A673 (cell line): ENCODE data around the gene ERP44. TPM values are rescaled to one million over a fixed set of nuclear protein-coding genes. Genes with fewer than 3 reads are reported as not detected.

Source experiments
- BruUV-seq: library from RNA; stranded (reverse); fragments of 400-500 nt; replicated peaks from 2 replicates; lab custom pipeline; 2021; lab: Mats Ljungman, UMichigan
- CTCF ChIA-PET: fragments of 300-600 bp; sonication (Branson Sonifier 250); formaldehyde crosslinking; loops from one replicate; lab custom pipeline; 2022; ENCODE audit warnings: antibody characterized with exemption; lab: Charles Lee
- POLR2A ChIA-PET: fragments of 300-600 bp; sonication (Branson Sonifier 250); formaldehyde crosslinking; loops from one replicate; lab custom pipeline; 2022; ENCODE audit warnings: antibody characterized with exemption; ENCODE audit not compliant: low non-redundant PET; lab: Charles Lee
- DNase-seq: peaks from one replicate; pipeline ENCODE4 v3.0.0-alpha.2; 2015; ENCODE audit warnings: low spot score
- H3K27ac ChIP-seq: fragments of 200-600 bp; sonication (generic); 2 replicates; pipeline ENCODE4 v1.5.1; 2016; ENCODE audit warnings: mixed run types, low read depth, mild to moderate bottlenecking, mixed read lengths, antibody characterized with exemption, low read length; ENCODE audit not compliant: poor library complexity, severe bottlenecking
- H3K27me3 ChIP-seq: fragments of 200-600 bp; sonication (generic); replicated peaks from 2 replicates; pipeline ENCODE4 v1.6.1; 2017; ENCODE audit warnings: mixed run types, low read depth, mild to moderate bottlenecking, mixed read lengths, antibody characterized with exemption, low read length; ENCODE audit not compliant: insufficient read depth, poor library complexity
- H3K36me3 ChIP-seq: fragments of 200-600 bp; sonication (generic); 2 replicates; pipeline ENCODE4 v1.6.1; 2016; ENCODE audit warnings: mixed run types, mild to moderate bottlenecking, mixed read lengths, antibody characterized with exemption, low read length; ENCODE audit not compliant: insufficient read depth, poor library complexity, severe bottlenecking
- H3K4me1 ChIP-seq: fragments of 200-600 bp; sonication (generic); 2 replicates; pipeline ENCODE4 v1.6.1; 2017; ENCODE audit warnings: mixed run types, mild to moderate bottlenecking, mixed read lengths, antibody characterized with exemption, low read length; ENCODE audit not compliant: insufficient read depth, poor library complexity, severe bottlenecking
- H3K4me3 ChIP-seq: fragments of 200-600 bp; sonication (generic); 2 replicates; pipeline ENCODE4 v1.5.1; 2016; ENCODE audit warnings: low read depth, mixed run types, mild to moderate bottlenecking, mixed read lengths, low read length; ENCODE audit not compliant: poor library complexity, severe bottlenecking
- H3K9me3 ChIP-seq: fragments of 200-600 bp; sonication (generic); 2 replicates; pipeline ENCODE4 v1.6.1; 2016; ENCODE audit warnings: mixed run types, low read depth, mild to moderate bottlenecking, mixed read lengths, antibody characterized with exemption, low read length; ENCODE audit not compliant: poor library complexity, severe bottlenecking
- EZH2 ChIP-seq: fragments of 200-600 bp; sonication (generic); IDR thresholded peaks from 2 replicates; pipeline ENCODE4 v1.6.1; 2017; ENCODE audit warnings: borderline replicate concordance, low read depth, mild to moderate bottlenecking, mixed read lengths, antibody characterized with exemption, low read length; ENCODE audit not compliant: poor library complexity, severe bottlenecking
- intact Hi-C: fragments of 100-400 bp; cut with micrococcal nuclease; formaldehyde crosslinking; loops from one replicate; pipeline ENCODE4 v1.10.0; 2022; ENCODE audit not compliant: unreplicated experiment
- total RNA-seq: library from RNA; stranded (reverse); gene quantifications from 2 replicates; pipeline ENCODE4 v1.2.3, GENCODE V29; 2021
- TF ChIP-seq, protein P1 (sequence below): fragments of 300-800, 200-600 bp; sonication (generic); conservative IDR thresholded peaks from 2 replicates; pipeline ENCODE4 v1.5.1; 2017; ENCODE audit warnings: low read depth, mild to moderate bottlenecking, antibody characterized with exemption, low read length, moderate library complexity, mixed read lengths

The ERP44 gene
- total RNA-seq, 1 experiment from 2014 or later = 16.8 TPM

DNA sequence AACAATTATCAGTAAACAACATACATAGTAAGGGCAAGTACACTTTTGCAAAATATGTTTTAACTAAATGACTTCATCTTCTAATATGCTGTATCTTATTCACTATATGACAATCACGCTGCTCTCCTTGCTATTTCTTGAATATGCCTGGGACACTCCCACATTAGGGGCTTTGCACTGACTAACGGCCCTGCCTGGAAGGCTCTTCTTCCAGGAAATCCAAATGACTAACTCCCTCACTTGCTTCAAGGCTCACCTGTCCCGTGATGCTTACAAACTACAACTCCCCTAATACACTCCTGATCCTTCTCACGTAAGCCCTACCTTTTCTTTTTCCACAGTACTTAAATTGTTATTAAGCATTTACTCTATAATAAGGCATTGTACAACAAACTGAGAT is 10.6 kb downstream of the ERP44 start:
- no peak overlapping the region for H3K27ac ChIP-seq
- no peaks in the 10 kb centered on the region for H3K27me3 ChIP-seq
- no peak overlapping the region for H3K4me3 ChIP-seq
- no peaks in the 10 kb centered on the region for H3K36me3 ChIP-seq
- H3K4me1 ChIP-seq = no peaks in the 10 kb centered on the region
- intact Hi-C loops = no loop called here
- no peak for DNase-seq
- POLR2A ChIA-PET = no interaction called here
- H3K9me3 ChIP-seq = no peaks in the 10 kb centered on the region
- no peak for TF ChIP-seq EZH2
- TF ChIP-seq, protein P1, sequence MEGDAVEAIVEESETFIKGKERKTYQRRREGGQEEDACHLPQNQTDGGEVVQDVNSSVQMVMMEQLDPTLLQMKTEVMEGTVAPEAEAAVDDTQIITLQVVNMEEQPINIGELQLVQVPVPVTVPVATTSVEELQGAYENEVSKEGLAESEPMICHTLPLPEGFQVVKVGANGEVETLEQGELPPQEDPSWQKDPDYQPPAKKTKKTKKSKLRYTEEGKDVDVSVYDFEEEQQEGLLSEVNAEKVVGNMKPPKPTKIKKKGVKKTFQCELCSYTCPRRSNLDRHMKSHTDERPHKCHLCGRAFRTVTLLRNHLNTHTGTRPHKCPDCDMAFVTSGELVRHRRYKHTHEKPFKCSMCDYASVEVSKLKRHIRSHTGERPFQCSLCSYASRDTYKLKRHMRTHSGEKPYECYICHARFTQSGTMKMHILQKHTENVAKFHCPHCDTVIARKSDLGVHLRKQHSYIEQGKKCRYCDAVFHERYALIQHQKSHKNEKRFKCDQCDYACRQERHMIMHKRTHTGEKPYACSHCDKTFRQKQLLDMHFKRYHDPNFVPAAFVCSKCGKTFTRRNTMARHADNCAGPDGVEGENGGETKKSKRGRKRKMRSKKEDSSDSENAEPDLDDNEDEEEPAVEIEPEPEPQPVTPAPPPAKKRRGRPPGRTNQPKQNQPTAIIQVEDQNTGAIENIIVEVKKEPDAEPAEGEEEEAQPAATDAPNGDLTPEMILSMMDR = no peak
- CTCF ChIA-PET = no interaction called here
- no TSS peak for BruUV-seq

GRCh38 chr9:100087218-100087617 is 11.6 kb downstream of the ERP44 start:
- no peak overlapping the region for H3K4me3 ChIP-seq
- H3K27ac ChIP-seq = no peak overlapping the region
- POLR2A ChIA-PET = no interaction called here
- no peaks in the 10 kb centered on the region for H3K36me3 ChIP-seq
- no peaks in the 10 kb centered on the region for H3K4me1 ChIP-seq
- DNase-seq = no peak
- H3K27me3 ChIP-seq = no peaks in the 10 kb centered on the region
- BruUV-seq = no TSS peak
- no peaks in the 10 kb centered on the region for H3K9me3 ChIP-seq
- intact Hi-C loops = no loop called here
- TF ChIP-seq, protein P1 = no peak
- CTCF ChIA-PET = no interaction called here

DNA sequence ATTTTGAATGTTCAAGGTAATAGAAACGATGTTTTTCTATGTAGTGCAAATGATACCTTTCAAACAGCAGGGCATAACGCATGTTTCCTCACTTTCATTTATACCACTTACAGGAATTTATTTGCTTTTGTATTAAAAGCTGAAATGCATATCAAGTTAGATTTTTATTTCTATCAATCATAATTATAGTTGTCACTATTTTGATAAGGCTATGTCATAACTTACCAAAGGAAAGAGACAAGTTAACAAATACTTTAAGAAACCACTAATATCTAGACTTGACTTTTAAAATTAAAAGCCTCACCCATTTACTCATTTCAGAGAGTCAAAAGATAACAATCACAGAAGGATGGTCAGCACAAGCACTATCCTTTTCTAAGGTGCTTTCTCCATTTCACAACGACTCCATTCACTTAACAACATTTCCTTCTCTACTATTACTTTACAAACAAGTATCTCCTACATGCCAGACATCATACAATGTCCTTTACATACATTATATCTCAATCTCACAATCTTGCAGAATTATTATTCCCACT is 12.6 kb downstream of the ERP44 start:
- Histone ChIP-seq H3K9me3 (no peaks in the 10 kb centered on the region), H3K4me3 (no peak overlapping the region), H3K4me1 (peaks cover 4% of the 10 kb centered on the region), H3K27me3 (no peaks in the 10 kb centered on the region), H3K27ac (no peak overlapping the region), H3K36me3 (no peaks in the 10 kb centered on the region)
- CTCF ChIA-PET = no interaction called here
- intact Hi-C loops = no loop called here
- BruUV-seq = no TSS peak
- no peak for TF ChIP-seq EZH2
- TF ChIP-seq, protein P1 = no peak
- DNase-seq = no peak
- POLR2A ChIA-PET = no interaction called here
